GM21515 (cell line): ENCODE results near the gene CNTN4.

Source experiments
- ATAC-seq: cut with Tn5 transposase; IDR thresholded peaks from one replicate; pipeline ENCODE4 v1.9.1; 2021; ENCODE audit not compliant: unreplicated experiment

The CNTN4 gene

GRCh38 chr3:2847062-2847841 lies 748.6 kb downstream of the CNTN4 start:
- ATAC-seq, result no peak

- no peak for ATAC-seq
Observed at GRCh38 chr3:2849092-2849491, 750.4 kb downstream of the CNTN4 start.

GRCh38 chr3:2850701-2851100 lies 752.0 kb downstream of the CNTN4 start:
- no peak for ATAC-seq

GRCh38 chr3:2851361-2851760 lies 752.7 kb downstream of the CNTN4 start:
- ATAC-seq, result no peak

- no peak for ATAC-seq
Observed at GRCh38 chr3:2851835-2852234, 753.2 kb downstream of the CNTN4 start.

- no peak for ATAC-seq
Observed at GRCh38 chr3:2853651-2854050, 755.0 kb downstream of the CNTN4 start.

- ATAC-seq, result no peak
Observed at GRCh38 chr3:2856138-2857133, 757.8 kb downstream of the CNTN4 start.

- no peak for ATAC-seq
Observed at GRCh38 chr3:2860626-2861025, 762.0 kb downstream of the CNTN4 start.

- no peak for ATAC-seq
Observed at GRCh38 chr3:2861120-2861519, 762.5 kb downstream of the CNTN4 start.

GRCh38 chr3:2861920-2862319 lies 763.3 kb downstream of the CNTN4 start:
- no peak for ATAC-seq

- no peak for ATAC-seq
Observed at GRCh38 chr3:2862366-2862765, 763.7 kb downstream of the CNTN4 start.

GRCh38 chr3:2863127-2863526 lies 764.5 kb downstream of the CNTN4 start:
- ATAC-seq, result no peak

- no peak for ATAC-seq
Observed at GRCh38 chr3:2869905-2870304, 771.2 kb downstream of the CNTN4 start.

- no peak for ATAC-seq
Observed at GRCh38 chr3:2870724-2871333, 772.2 kb downstream of the CNTN4 start.

GRCh38 chr3:2872884-2873283 lies 774.2 kb downstream of the CNTN4 start:
- ATAC-seq, result no peak

- ATAC-seq, result no peak
Observed at GRCh38 chr3:2873986-2874385, 775.3 kb downstream of the CNTN4 start.

- no peak for ATAC-seq
Observed at GRCh38 chr3:2875699-2876098, 777.0 kb downstream of the CNTN4 start.

- ATAC-seq, result no peak
Observed at GRCh38 chr3:2876362-2876761, 777.7 kb downstream of the CNTN4 start.

- ATAC-seq, result no peak
Observed at GRCh38 chr3:2879023-2879422, 780.4 kb downstream of the CNTN4 start.

- ATAC-seq, result no peak
Observed at GRCh38 chr3:2879587-2879986, 780.9 kb downstream of the CNTN4 start.

- ATAC-seq, result no peak
Observed at GRCh38 chr3:2880218-2880756, 781.6 kb downstream of the CNTN4 start.
